HepG2 (cell line): ENCODE results near the gene ZNF211. TPM values are rescaled to one million over a fixed set of nuclear protein-coding genes. Genes with fewer than 3 reads are reported as not detected.

ENCODE experiments used
- E2F1 ChIP-seq: sonication (generic); formaldehyde crosslinking; IDR thresholded peaks from 2 replicates; pipeline ENCODE4 v1.5.0; 2020; ENCODE audit warnings: missing genetic modification reagents
- EEA1 ChIP-seq: sonication (generic); formaldehyde crosslinking; IDR thresholded peaks from 2 replicates; pipeline ENCODE4 v1.5.1; 2020; ENCODE audit warnings: mild to moderate bottlenecking, missing genetic modification reagents, borderline replicate concordance
- GTF3A ChIP-seq: sonication (generic); formaldehyde crosslinking; conservative IDR thresholded peaks from 2 replicates; pipeline ENCODE4 v1.4.0; 2020; ENCODE audit warnings: mild to moderate bottlenecking, missing genetic modification reagents
- HMGXB3 ChIP-seq: sonication (generic); formaldehyde crosslinking; IDR thresholded peaks from 2 replicates; pipeline ENCODE4 v1.4.0; 2020; ENCODE audit warnings: missing genetic modification reagents, borderline replicate concordance
- IRX3 ChIP-seq: sonication (generic); formaldehyde crosslinking; IDR thresholded peaks from 2 replicates; pipeline ENCODE4 v1.8.1; 2023; ENCODE audit warnings: mild to moderate bottlenecking, low read depth, missing genetic modification reagents, borderline replicate concordance
- MEIS1 ChIP-seq: sonication (generic); formaldehyde crosslinking; IDR thresholded peaks from 2 replicates; pipeline ENCODE4 v1.9.0; 2021; ENCODE audit warnings: mild to moderate bottlenecking, missing genetic modification reagents, moderate library complexity, borderline replicate concordance
- MTF1 ChIP-seq: sonication (generic); formaldehyde crosslinking; IDR thresholded peaks from 2 replicates; pipeline ENCODE4 v1.5.0; 2020; ENCODE audit warnings: missing genetic modification reagents
- TEAD3 ChIP-seq: optimal IDR thresholded peaks from 2 replicates; pipeline ENCODE3; 2016; ENCODE audit warnings: borderline replicate concordance
- ZNF18 ChIP-seq: sonication (generic); formaldehyde crosslinking; IDR thresholded peaks from 2 replicates; pipeline ENCODE4 v1.8.0; 2022; ENCODE audit warnings: mild to moderate bottlenecking, missing genetic modification reagents; ENCODE audit not compliant: insufficient replicate concordance
- ZNF496 ChIP-seq: sonication (generic); formaldehyde crosslinking; IDR thresholded peaks from 2 replicates; pipeline ENCODE4 v1.8.1; 2023; ENCODE audit warnings: mild to moderate bottlenecking, moderate library complexity, missing genetic modification reagents; ENCODE audit not compliant: insufficient replicate concordance
- ZNF572 ChIP-seq: sonication (generic); formaldehyde crosslinking; IDR thresholded peaks from 2 replicates; pipeline ENCODE4 v1.5.1; 2020; ENCODE audit warnings: mild to moderate bottlenecking, missing genetic modification reagents
- ZZZ3 ChIP-seq: sonication (generic); formaldehyde crosslinking; IDR thresholded peaks from 2 replicates; pipeline ENCODE4 v1.4.0; 2020; ENCODE audit warnings: missing genetic modification reagents, mild to moderate bottlenecking, borderline replicate concordance
- polyA plus RNA-seq, 8 experiments: library from polyadenylated mRNA; depleted of rRNA in 3 of 8; stranded (reverse) in 7 of 8; unstranded in 1 of 8; fragments of >200 nt; fragmentation: Illumina TruSeq in 4 of 8; extraction: Trizol in 4 of 8; gene quantifications; 2 replicates each; pipeline versions ENCODE4 v1.2.1 to v1.2.3, GENCODE V29; 2011 to 2016; ENCODE audit warnings: low read depth in 4 of 8, missing spikeins in 1 of 8, mixed read lengths in 1 of 8; ENCODE audit not compliant: insufficient read depth in 1 of 8
- total RNA-seq, 5 experiments: library from RNA; depleted of rRNA; stranded (reverse); fragments of >200 nt; fragmentation: Illumina TruSeq; extraction: Trizol; gene quantifications; 2 replicates each; pipeline ENCODE4 v1.2.3, GENCODE V29; 2016; ENCODE audit warnings: low read depth in 1 of 5
- TF ChIP-seq, protein P1 (sequence below): sonication (generic); formaldehyde crosslinking; IDR thresholded peaks from 2 replicates; pipeline ENCODE4 v1.4.0; 2020; ENCODE audit warnings: missing genetic modification reagents
- TF ChIP-seq, protein P2 (sequence below): sonication (generic); formaldehyde crosslinking; IDR thresholded peaks from 2 replicates; pipeline ENCODE4 v1.5.0; 2020; ENCODE audit warnings: mild to moderate bottlenecking, missing genetic modification reagents, borderline replicate concordance

ZNF211 gene
- total and polyA plus RNA-seq, 2 of the 13 experiments (the other 11 are each of a cell fraction or from before 2014, with no cell fraction given): 9.9 to 11.2 TPM

GRCh38 chr19:57613941-57614743 is 18.8 kb upstream of the ZNF211 start, which contains the start of gene ZNF134 (continued):
- TF ChIP-seq ZNF18 (CRISPR knock-in tag) (no peak), HMGXB3 (no peak; the same call in 1 of the 2 replicates), EEA1 (CRISPR knock-in tag) (peak; percentile 94; the same call in 1 of the 2 replicates), GTF3A (CRISPR knock-in tag) (0 out of 2 replicates have a peak, but pooled peaks have one; percentile 45), ZNF496 (CRISPR knock-in tag) (no peak), TEAD3 (CRISPR knock-in tag) (peak; percentile 67), IRX3 (CRISPR knock-in tag) (no peak), MTF1 (CRISPR knock-in tag) (no peak), ZZZ3 (CRISPR knock-in tag) (no peak), E2F1 (CRISPR knock-in tag) (peak; percentile 72), MEIS1 (peak; percentile 79; the same call in 1 of the 2 replicates), ZNF572 (CRISPR knock-in tag) (no peak)
- TF ChIP-seq, protein P1, sequence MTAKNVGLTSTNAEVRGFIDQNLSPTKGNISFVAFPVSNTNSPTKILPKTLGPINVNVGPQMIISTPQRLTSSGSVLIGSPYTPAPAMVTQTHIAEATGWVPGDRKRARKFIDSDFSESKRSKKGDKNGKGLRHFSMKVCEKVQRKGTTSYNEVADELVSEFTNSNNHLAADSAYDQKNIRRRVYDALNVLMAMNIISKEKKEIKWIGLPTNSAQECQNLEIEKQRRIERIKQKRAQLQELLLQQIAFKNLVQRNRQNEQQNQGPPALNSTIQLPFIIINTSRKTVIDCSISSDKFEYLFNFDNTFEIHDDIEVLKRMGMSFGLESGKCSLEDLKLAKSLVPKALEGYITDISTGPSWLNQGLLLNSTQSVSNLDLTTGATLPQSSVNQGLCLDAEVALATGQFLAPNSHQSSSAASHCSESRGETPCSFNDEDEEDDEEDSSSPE: peak; percentile 61; the same call in 1 of the 2 replicates
- TF ChIP-seq, protein P2, sequence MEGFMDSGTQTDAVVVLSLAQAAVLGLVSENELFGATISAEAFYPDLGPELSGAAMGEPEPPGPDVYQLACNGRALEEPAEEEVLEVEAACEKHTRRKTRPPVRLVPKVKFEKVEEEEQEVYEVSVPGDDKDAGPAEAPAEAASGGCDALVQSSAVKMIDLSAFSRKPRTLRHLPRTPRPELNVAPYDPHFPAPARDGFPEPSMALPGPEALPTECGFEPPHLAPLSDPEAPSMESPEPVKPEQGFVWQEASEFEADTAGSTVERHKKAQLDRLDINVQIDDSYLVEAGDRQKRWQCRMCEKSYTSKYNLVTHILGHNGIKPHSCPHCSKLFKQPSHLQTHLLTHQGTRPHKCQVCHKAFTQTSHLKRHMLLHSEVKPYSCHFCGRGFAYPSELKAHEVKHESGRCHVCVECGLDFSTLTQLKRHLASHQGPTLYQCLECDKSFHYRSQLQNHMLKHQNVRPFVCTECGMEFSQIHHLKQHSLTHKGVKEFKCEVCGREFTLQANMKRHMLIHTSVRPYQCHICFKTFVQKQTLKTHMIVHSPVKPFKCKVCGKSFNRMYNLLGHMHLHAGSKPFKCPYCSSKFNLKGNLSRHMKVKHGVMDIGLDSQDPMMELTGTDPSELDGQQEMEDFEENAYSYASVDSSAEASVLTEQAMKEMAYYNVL: no peak
